ENCODE data around the gene SLC25A25.
"Not testable (repeated sequence)": the region's sequence is repeated elsewhere in the genome, so short reads cannot be mapped to it uniquely, and the experiment has no call there.

SLC25A25 gene

DNA sequence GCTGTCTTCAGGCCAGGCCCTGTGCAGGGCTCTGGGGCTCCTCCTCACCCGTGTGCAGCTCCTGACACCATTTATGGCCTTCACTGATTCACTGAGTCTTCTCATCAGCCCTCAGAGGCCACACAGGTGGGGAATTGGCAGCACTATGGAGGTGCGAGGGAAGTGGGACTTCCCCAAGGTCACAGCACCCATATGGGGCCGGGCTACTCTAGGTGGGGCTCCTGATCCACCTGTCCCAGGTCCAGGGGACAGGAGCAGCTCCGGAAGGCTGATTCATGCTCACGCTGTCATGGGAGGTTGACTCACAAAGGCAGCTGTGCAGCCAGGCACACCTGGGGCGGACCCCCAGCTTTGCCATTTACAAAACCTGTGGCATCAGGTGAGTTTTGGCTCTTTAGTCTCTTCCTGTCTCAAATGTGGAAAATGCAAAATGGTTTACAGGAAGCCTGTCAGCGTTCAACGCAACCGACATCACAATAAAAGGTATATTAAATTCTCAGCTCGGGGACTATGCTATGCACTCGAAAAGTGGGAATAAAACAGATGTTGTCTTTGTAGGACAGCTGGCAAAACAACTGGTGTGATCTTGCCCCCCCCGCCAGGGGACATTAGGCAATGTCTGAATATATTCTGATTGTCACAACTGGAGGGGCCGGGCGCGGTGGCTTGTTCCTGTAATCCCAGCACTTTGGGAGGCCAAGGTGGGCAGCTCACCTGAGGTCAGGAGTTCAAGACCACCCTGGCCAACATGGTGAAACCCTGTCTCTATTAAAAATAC, 15.9 kb upstream of the SLC25A25 start:
- no peak for DNase-seq (ENCODE audit: low read depth)

DNA sequence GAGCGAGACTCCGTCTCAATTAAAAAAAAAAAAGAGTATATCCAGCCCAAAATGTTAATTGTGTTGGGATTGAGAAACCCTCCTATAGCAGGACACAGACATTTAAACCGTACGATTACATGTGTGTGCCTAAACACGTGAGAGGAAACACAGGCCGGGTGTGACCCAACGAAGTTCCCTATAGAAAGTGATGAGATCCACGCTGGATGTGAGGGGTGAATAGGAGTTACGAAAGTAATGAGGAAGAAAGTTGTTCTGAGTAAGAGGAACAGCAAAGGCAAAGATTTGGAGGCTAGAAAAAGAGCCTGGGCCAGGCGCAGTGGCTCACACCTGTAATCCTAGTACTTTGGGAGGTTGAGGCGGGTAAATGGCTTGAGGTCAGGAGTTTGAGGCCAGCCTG, 14.5 kb upstream of the SLC25A25 start:
- no peak for DNase-seq (ENCODE audit: low read depth)

- no peak for DNase-seq (ENCODE audit: low read depth)
Observed at GRCh38 chr9:128054087-128054486, 13.9 kb upstream of the SLC25A25 start.

- DNase-seq (ENCODE audit: low read depth) = no peak
Observed at GRCh38 chr9:128055344-128056040, 12.5 kb upstream of the SLC25A25 start.

DNA sequence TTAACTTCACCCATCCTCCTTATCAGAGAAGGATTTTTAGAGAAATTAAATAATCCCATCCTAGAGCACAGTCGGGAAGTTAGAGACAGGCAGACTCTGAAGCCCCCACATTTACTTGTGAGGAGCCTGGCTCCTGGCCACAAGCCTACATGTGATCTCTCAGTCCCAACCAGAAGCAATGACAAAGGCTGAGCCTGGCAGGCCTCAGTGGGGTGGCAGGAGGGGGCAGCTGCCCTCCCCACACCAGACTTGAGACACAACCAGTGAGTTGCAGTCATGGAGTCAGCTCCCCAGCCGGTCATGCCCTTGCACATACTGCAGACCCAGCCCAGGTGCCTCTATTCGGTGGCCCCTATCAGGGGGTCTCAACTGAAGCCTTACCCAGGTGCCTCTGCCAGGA, 11.9 kb upstream of the SLC25A25 start:
- no peak for DNase-seq (ENCODE audit: low read depth)

- DNase-seq (ENCODE audit: low read depth) = no peak
Observed at GRCh38 chr9:128056887-128057723, 10.9 kb upstream of the SLC25A25 start.

- no peak for DNase-seq (ENCODE audit: low read depth)
Observed at GRCh38 chr9:128057724-128058409, 10.2 kb upstream of the SLC25A25 start.

DNA sequence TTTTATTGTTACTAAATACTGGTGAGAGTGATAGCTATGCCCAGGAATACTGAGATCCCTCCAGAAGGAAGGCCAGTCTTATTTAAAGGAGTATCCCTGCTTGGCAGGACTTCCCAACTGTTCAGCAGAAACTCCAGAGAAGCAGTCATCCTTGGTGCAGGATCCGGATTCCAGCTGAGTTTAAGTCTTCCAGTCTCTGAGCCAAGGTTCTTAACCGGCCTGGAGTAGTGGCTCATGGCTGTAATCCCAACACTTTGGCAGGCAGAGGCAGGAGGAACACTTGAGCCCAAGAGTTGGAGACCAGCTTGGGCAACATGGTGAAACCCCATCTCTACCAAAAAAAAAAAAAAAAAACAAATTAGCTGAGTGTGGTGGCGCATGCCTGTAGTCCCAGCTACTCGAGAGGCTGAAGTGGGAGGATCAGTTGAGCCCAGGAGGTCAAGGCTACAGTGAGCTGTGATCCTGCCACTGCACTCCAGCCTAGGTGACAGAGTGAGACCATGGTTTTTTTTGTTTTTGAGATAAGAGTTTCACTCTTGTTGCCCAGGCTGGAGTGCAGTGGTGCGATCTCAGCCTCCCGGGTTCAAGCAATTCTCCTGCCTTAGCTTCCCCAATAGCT, 8.6 kb upstream of the SLC25A25 start:
- DNase-seq (ENCODE audit: low read depth) = no peak

- no peak for DNase-seq (ENCODE audit: low read depth)
Observed at GRCh38 chr9:128061275-128061960, 6.6 kb upstream of the SLC25A25 start.

DNA sequence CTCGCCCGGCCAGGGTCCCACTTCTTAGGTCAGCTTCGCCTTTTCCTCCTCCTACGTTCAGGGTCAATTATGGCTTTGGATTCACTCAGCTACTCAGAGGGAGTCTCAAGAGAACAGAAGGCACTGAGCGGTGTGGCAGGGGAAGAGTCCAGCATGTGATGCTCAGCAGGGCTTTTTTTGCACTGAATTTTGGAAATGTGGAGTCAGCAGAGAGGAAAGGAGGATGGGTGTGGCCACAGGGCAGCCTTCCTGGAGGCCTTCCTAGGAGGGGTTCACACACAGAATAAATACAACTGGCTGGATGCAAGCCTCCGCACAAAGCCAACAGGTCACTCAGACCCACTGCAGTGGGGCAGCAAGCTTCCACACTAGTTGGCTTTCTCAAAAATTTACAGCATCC, 5.8 kb upstream of the SLC25A25 start:
- no peak for DNase-seq (ENCODE audit: low read depth)

DNA sequence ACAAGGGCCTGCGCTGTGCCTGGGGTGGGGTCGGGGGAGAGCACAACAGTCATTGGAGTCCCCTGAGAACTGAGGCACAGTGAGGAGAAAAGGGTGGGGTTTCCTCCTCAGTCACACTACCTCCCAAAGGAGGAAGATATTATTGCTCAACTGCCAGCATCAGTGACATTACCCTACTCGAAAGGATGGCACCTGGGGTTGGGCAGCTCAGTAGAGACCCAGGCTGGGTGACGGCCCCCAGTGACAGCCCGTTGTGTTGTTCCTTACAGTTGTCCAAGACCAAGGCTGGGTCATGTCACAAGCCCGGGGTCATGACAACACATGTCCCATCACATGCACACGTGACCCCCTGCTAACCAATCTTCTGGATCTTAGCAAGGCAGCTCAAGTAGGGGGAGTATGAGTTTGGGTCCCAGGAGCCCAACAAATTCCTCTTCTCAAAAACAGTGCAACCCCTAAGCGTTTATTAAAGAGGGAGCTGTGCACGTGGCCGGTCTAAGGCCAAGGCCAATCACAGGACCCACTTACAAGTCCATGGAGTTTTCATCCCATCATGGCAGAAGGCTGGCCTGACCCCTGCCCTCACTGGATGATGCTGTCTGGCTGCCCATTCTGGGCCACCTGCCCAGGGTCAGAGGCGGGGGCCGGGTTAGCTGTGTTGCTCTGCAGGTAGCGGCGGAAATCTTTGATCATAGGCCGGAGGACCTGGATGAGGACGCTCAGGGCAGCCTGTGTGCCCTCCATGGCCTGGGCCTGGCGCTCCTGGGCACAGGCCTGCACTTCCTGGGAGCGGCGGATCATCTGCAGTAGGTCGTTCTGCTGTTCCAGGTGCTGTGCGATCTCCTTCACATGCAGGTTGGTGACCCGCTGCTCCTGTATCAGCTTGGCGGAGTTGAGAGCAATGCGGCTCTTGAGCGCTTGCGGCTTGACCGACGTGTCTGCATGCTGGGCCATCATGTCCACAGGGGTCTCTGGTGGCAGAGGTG, 4.9 kb upstream of the SLC25A25 start:
- DNase-seq (ENCODE audit: low read depth) = no peak

GRCh38 chr9:128065907-128066712, 1.9 kb upstream of the SLC25A25 start:
- DNase-seq (ENCODE audit: low read depth) = no peak

- DNase-seq (ENCODE audit: low read depth) = peak; percentile 98
Observed at GRCh38 chr9:128066713-128067644, 1.1 kb upstream of the SLC25A25 start, which contains the start of gene NAIF1. TSS of gene NAIF1 (minus strand) at chr9:128067320. CDS start at chr9:128067101, 219 bp downstream.

DNA sequence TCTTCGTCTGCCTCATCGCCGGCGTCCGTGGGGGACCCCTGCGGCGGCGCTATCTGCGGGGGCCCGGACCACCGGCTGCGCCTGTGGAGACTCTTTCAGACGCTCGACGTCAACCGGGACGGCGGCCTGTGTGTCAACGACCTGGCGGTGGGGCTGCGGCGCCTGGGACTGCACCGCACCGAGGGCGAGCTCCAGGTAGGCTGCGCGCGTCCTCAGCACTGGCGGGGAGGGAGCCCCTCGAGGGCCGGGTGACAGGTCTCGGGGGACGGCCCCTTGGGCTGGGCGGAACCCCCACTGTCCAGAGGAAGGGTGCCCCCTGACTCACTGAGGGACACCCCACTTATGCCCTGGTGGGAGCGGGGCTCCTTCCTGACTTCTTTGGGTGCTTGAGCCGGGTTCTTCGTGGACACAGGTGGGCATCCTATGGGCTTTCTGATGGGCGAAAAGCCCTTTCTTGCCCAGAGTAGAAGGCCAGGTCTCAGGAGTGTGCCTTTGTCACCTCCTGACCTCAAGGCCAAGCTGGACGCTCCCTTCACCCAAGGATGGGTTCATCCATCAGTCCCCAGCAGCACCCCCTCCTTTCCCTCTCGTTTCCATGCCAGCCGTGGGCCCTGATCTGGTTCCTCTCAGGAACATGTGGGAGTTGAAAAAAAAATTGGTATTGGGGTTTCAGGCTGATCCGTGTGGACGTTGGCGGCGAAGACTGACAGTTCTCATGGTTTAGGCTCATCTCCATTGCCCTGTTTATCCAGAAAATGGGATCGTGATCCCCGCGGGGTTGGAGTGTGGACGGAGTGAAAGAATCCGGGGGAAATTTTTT, 564 bp downstream of the SLC25A25 start:
- no peak for DNase-seq (ENCODE audit: low read depth)

- DNase-seq (ENCODE audit: low read depth) = no peak
Observed at GRCh38 chr9:128070874-128071273, 2.8 kb downstream of the SLC25A25 start.

- DNase-seq (ENCODE audit: low read depth) = not testable (repeated sequence)
Observed at GRCh38 chr9:128071475-128071874, 3.4 kb downstream of the SLC25A25 start.

Measured in HS-5 (cell line).